ENCODE measurements around the gene RPL31. TPM values are rescaled to one million over a fixed set of nuclear protein-coding genes. Genes with fewer than 3 reads are reported as not detected.

Gene RPL31
- total RNA-seq, 1 experiment from 2014 or later: 1,158 TPM

DNA sequence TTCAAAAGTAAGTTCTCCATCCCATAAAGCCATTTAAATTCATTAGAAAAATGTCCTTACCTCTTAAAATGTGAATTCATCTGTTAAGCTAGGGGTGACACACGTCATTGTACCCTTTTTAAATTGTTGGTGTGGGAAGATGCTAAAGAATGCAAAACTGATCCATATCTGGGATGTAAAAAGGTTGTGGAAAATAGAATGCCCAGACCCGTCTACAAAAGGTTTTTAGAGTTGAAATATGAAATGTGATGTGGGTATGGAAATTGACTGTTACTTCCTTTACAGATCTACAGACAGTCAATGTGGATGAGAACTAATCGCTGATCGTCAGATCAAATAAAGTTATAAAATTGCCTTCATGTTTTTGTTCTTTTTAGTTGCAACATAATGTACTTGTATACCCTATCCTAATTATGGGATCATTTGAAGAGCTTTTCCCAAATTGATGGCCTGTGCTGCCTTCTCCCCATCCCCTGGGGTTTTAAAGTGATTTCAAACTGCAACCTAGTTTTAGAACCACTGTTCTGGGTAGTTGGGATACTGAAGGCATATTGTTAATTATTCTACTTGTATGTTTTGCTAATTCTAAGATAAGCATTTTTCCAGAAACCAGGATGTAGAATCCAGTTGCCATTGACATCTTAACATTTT is 4.1 kb downstream of the RPL31 start:
- Mint-ChIP-seq H3K27ac (ENCODE audit: unreplicated experiment) (no peak overlapping the region), H3K36me3 (ENCODE audit: insufficient read depth, unreplicated experiment) (peaks cover 99% of the 10 kb centered on the region), H3K9me3 (ENCODE audit: low read depth, unreplicated experiment) (no peaks in the 10 kb centered on the region), H3K27me3 (ENCODE audit: unreplicated experiment) (no peaks in the 10 kb centered on the region), H3K4me3 (ENCODE audit: low read depth, unreplicated experiment) (no peak overlapping the region), H3K4me1 (ENCODE audit: low read depth, unreplicated experiment) (peaks cover 37% of the 10 kb centered on the region)
- CTCF ChIA-PET: no interaction called here
- intact Hi-C loops (cut with micrococcal nuclease; ENCODE audit: unreplicated experiment): no loop called here
- DNase-seq: no peak
- no TSS peak for BruUV-seq (replicated peaks)
- no peak for TF ChIP-seq CTCF (IDR thresholded peaks at IDR 0.05; ENCODE audit: unreplicated experiment)

DNA sequence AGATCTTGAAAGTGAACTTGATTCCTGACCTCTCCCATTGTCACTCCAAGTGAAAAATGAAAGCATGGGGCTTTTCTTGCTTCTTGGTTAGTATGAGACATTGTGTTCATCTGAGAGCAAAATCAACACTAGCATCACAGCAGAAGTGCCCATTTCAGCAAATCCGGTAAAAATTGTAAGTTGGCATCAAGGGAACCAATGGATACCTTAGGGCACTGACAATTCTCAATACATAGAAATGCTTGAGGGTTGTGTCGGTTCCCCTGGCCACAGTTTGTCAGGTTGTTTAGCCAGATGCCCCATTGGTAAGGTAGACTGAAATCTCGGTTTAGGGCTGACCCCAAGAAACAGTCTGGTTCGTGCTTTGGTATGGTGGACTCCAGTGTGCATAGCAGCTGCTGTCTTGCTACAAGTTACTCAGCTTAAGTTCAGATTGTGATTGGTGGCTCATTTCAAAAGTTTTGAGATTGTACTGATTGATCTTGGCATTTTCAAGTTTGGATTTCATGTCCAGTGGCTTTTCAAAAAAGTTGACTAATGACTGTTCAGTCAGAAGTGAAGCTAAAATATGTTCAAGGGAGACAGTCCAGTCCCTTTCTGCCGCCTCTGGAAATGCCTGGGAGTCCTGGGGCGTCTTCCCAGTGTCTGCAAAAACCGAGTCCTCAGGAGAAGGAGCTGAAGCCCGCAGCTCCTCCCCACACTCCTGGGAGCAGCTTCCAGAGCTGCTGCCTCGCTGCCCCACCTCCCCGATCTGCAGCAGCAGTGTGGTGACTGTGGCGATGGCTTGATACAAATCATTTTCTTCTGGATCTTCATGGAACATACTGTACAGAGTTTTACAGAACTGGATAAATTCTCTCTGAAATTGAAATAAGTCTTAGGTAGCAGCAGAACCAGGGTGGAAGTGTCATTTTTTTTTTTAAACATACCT is 5.6 kb downstream of the RPL31 start:
- no peaks in the 10 kb centered on the region for H3K27me3 Mint-ChIP-seq (ENCODE audit: unreplicated experiment)
- no peaks in the 10 kb centered on the region for H3K9me3 Mint-ChIP-seq (ENCODE audit: low read depth, unreplicated experiment)
- peak overlapping the region; percentile 44 for H3K27ac Mint-ChIP-seq (ENCODE audit: unreplicated experiment)
- H3K36me3 Mint-ChIP-seq (ENCODE audit: insufficient read depth, unreplicated experiment): peaks cover 97% of the 10 kb centered on the region
- CTCF ChIA-PET: interaction anchor here (0.6 kb wide), 1 partner anchor 15 kb away, joined by 4 read pairs; no protein-coding TSS in a partner anchor
- intact Hi-C loops (cut with micrococcal nuclease; ENCODE audit: unreplicated experiment): no loop called here
- no TSS peak for BruUV-seq (replicated peaks)
- H3K4me3 Mint-ChIP-seq (ENCODE audit: low read depth, unreplicated experiment): no peak overlapping the region
- TF ChIP-seq CTCF (IDR thresholded peaks at IDR 0.05; ENCODE audit: unreplicated experiment): no peak
- no peak for DNase-seq
- peaks cover 37% of the 10 kb centered on the region for H3K4me1 Mint-ChIP-seq (ENCODE audit: low read depth, unreplicated experiment)

- H3K27ac Mint-ChIP-seq (ENCODE audit: unreplicated experiment): peak overlapping the region; percentile 68
- intact Hi-C loops (cut with micrococcal nuclease; ENCODE audit: unreplicated experiment): no loop called here
- peaks cover 21% of the 10 kb centered on the region for H3K4me1 Mint-ChIP-seq (ENCODE audit: low read depth, unreplicated experiment)
- TF ChIP-seq CTCF (IDR thresholded peaks at IDR 0.05; ENCODE audit: unreplicated experiment): no peak
- no peaks in the 10 kb centered on the region for H3K27me3 Mint-ChIP-seq (ENCODE audit: unreplicated experiment)
- CTCF ChIA-PET: no interaction called here
- H3K9me3 Mint-ChIP-seq (ENCODE audit: low read depth, unreplicated experiment): no peaks in the 10 kb centered on the region
- H3K4me3 Mint-ChIP-seq (ENCODE audit: low read depth, unreplicated experiment): no peak overlapping the region
- no TSS peak for BruUV-seq (replicated peaks)
- no peak for DNase-seq
- H3K36me3 Mint-ChIP-seq (ENCODE audit: insufficient read depth, unreplicated experiment): peaks cover 80% of the 10 kb centered on the region
Observed at GRCh38 chr2:101011152-101011551, 9.1 kb downstream of the RPL31 start.

GRCh38 chr2:101012054-101012705 is 10.1 kb downstream of the RPL31 start:
- no TSS peak for BruUV-seq (replicated peaks)
- Mint-ChIP-seq H3K4me1 (ENCODE audit: low read depth, unreplicated experiment) (peaks cover 21% of the 10 kb centered on the region), H3K27me3 (ENCODE audit: unreplicated experiment) (no peaks in the 10 kb centered on the region), H3K4me3 (ENCODE audit: low read depth, unreplicated experiment) (no peak overlapping the region), H3K36me3 (ENCODE audit: insufficient read depth, unreplicated experiment) (peaks cover 70% of the 10 kb centered on the region), H3K9me3 (ENCODE audit: low read depth, unreplicated experiment) (no peaks in the 10 kb centered on the region), H3K27ac (ENCODE audit: unreplicated experiment) (peak overlapping the region; percentile 57)
- TF ChIP-seq CTCF (IDR thresholded peaks at IDR 0.05; ENCODE audit: unreplicated experiment): no peak
- intact Hi-C loops (cut with micrococcal nuclease; ENCODE audit: unreplicated experiment): no loop called here
- CTCF ChIA-PET: interaction anchor here (0.6 to 1.3 kb wide), 11 partner anchors 9 to 402 kb away, joined by 3 to 11 read pairs (median 4); partner anchors contain the start of gene RPL31
- no peak for DNase-seq

Data from Calu3 (cell line).